Measurements from ENCODE around the gene GOSR2.
"Not testable (repeated sequence)": the region's sequence is repeated elsewhere in the genome, so short reads cannot be mapped to it uniquely, and the experiment has no call there.

The GOSR2 gene

GRCh38 chr17:46930051-46930450 is 7.1 kb downstream of the GOSR2 start:
- DNase-seq (ENCODE audit: low spot score), result no peak

- no peak for DNase-seq (ENCODE audit: low spot score)
These were observed 8.6 kb downstream of the GOSR2 start for GRCh38 chr17:46931596-46931995.

- no peak for DNase-seq (ENCODE audit: low spot score)
These were observed 12.8 kb downstream of the GOSR2 start for GRCh38 chr17:46935658-46936266.

- DNase-seq (ENCODE audit: low spot score), result peak; percentile 54
These were observed 17.9 kb downstream of the GOSR2 start for GRCh38 chr17:46940692-46941404.

- DNase-seq (ENCODE audit: low spot score), result peak; percentile 34
These were observed 19.7 kb downstream of the GOSR2 start for GRCh38 chr17:46942441-46943217.

GRCh38 chr17:46943218-46943500 is 20.2 kb downstream of the GOSR2 start:
- no peak for DNase-seq (ENCODE audit: low spot score)

GRCh38 chr17:46943501-46944393 is 20.8 kb downstream of the GOSR2 start:
- DNase-seq (ENCODE audit: low spot score), result no peak

GRCh38 chr17:46944931-46945330 is 22.0 kb downstream of the GOSR2 start:
- no peak for DNase-seq (ENCODE audit: low spot score)

GRCh38 chr17:46947216-46947615 is 24.3 kb downstream of the GOSR2 start:
- no peak for DNase-seq (ENCODE audit: low spot score)

- no peak for DNase-seq (ENCODE audit: low spot score)
These were observed 25.6 kb downstream of the GOSR2 start for GRCh38 chr17:46948544-46948943.

- DNase-seq (ENCODE audit: low spot score), result no peak
These were observed 26.6 kb downstream of the GOSR2 start for GRCh38 chr17:46949291-46950174.

GRCh38 chr17:46950342-46950996 is 27.5 kb downstream of the GOSR2 start:
- no peak for DNase-seq (ENCODE audit: low spot score)

- DNase-seq (ENCODE audit: low spot score), result no peak
These were observed 28.1 kb downstream of the GOSR2 start for GRCh38 chr17:46950997-46951621.

- DNase-seq (ENCODE audit: low spot score), result no peak
These were observed 28.7 kb downstream of the GOSR2 start for GRCh38 chr17:46951706-46952105.

GRCh38 chr17:46952115-46952514 is 29.2 kb downstream of the GOSR2 start:
- DNase-seq (ENCODE audit: low spot score), result no peak

GRCh38 chr17:46953191-46953590 is 30.2 kb downstream of the GOSR2 start:
- not testable (repeated sequence) for DNase-seq (ENCODE audit: low spot score)

GRCh38 chr17:46958041-46958591 is 35.2 kb downstream of the GOSR2 start:
- DNase-seq (ENCODE audit: low spot score), result no peak

- DNase-seq (ENCODE audit: low spot score), result no peak
These were observed 37.2 kb downstream of the GOSR2 start for GRCh38 chr17:46960152-46960551.

- DNase-seq (ENCODE audit: low spot score), result no peak
These were observed 39.4 kb downstream of the GOSR2 start for GRCh38 chr17:46962374-46962790.

GRCh38 chr17:46963571-46963970 is 40.6 kb downstream of the GOSR2 start:
- no peak for DNase-seq (ENCODE audit: low spot score)

Data from CD4-positive, alpha-beta T cell treated with Interleukin-15 for 4 hours (primary cell).